Common myeloid progenitor, CD34-positive (primary cell): Measurements from ENCODE around the gene APOH.

Source experiments
- CTCF ChIA-PET: fragments of 350-600 bp; sonication (Branson Sonifier 250); formaldehyde crosslinking; loops from one replicate; lab custom pipeline; 2021; ENCODE audit warnings: antibody characterized with exemption; lab: Charles Lee
- POLR2A ChIA-PET: fragments of 350-600 bp; sonication (Branson Sonifier 250); formaldehyde crosslinking; loops from one replicate; lab custom pipeline; 2021; ENCODE audit warnings: antibody characterized with exemption; lab: Charles Lee
- DNase-seq, 3 donors: peaks; one replicate each; pipeline versions ENCODE4 v3.0.0 to v3.0.0-alpha.2; 2013
- H3K27ac ChIP-seq, 2 experiments: 1 replicate in 1 of 2; 2 replicates in 1 of 2; pipeline ENCODE4 v1.7.0; 2013; ENCODE audit warnings: inconsistent platforms in 2 of 2, low read length in 2 of 2, mild to moderate bottlenecking in 2 of 2, low read depth in 1 of 2, moderate library complexity in 1 of 2; ENCODE audit not compliant: severe bottlenecking in 2 of 2, insufficient read depth in 1 of 2, poor library complexity in 1 of 2
- H3K27me3 ChIP-seq, 5 experiments: replicated peaks in 2 of 5; 1 replicate in 3 of 5; 2 replicates in 2 of 5; pipeline versions ENCODE4 v1.6.1 to v1.7.0; 2013; ENCODE audit warnings: low read length in 4 of 5, mild to moderate bottlenecking in 2 of 5, moderate library complexity in 2 of 5, inconsistent platforms in 1 of 5; ENCODE audit not compliant: insufficient read depth in 5 of 5, control insufficient read depth in 4 of 5
- H3K36me3 ChIP-seq, 4 experiments: 1 replicate in 2 of 4; 2 replicates in 2 of 4; pipeline versions ENCODE4 v1.6.1 to v1.7.0; 2013; ENCODE audit warnings: low read length in 3 of 4, control low read depth in 1 of 4, mild to moderate bottlenecking in 1 of 4; ENCODE audit not compliant: control insufficient read depth in 4 of 4, insufficient read depth in 4 of 4
- H3K4me1 ChIP-seq, 4 experiments: 1 replicate in 3 of 4; 2 replicates in 1 of 4; pipeline versions ENCODE4 v1.6.1 to v1.7.1; 2013; ENCODE audit warnings: low read length in 3 of 4, mild to moderate bottlenecking in 3 of 4, control low read depth in 1 of 4, inconsistent platforms in 1 of 4, moderate library complexity in 1 of 4; ENCODE audit not compliant: control insufficient read depth in 4 of 4, insufficient read depth in 4 of 4; ENCODE audit errors: control extremely low read depth in 1 of 4
- H3K4me3 ChIP-seq, 7 experiments: 1 replicate in 4 of 7; 2 replicates in 3 of 7; pipeline versions ENCODE4 v1.5.1 to v1.7.0; 2013; ENCODE audit warnings: mild to moderate bottlenecking in 7 of 7, low read length in 6 of 7, moderate library complexity in 6 of 7, inconsistent platforms in 2 of 7, low read depth in 2 of 7, control low read depth in 1 of 7; ENCODE audit not compliant: insufficient read depth in 4 of 7, control insufficient read depth in 1 of 7; ENCODE audit errors: extremely low read depth in 1 of 7
- H3K9me3 ChIP-seq, 5 experiments: 1 replicate in 4 of 5; 2 replicates in 1 of 5; pipeline versions ENCODE4 v1.6.1 to v1.7.1; 2013; ENCODE audit warnings: low read length in 4 of 5, mild to moderate bottlenecking in 2 of 5, inconsistent platforms in 1 of 5, low read depth in 1 of 5, moderate library complexity in 1 of 5; ENCODE audit not compliant: control insufficient read depth in 4 of 5, insufficient read depth in 2 of 5; ENCODE audit errors: control extremely low read depth in 1 of 5
- WGBS: methylation state at CpG from one replicate; pipeline ENCODE4 v1.1.5; 2013; ENCODE audit not compliant: insufficient coverage; 5-methylcytosine and 5-hydroxymethylcytosine counted together

The APOH gene

GRCh38 chr17:66227212-66228045, 1.8 kb downstream of the APOH start:
- no peak overlapping the region for H3K4me3 ChIP-seq
- no peak overlapping the region for H3K27ac ChIP-seq
- H3K9me3 ChIP-seq = no peaks in the 10 kb centered on the region
- H3K27me3 ChIP-seq = peaks cover 0 to 5% (median 0%) of the 10 kb centered on the region in 5 experiments
- POLR2A ChIA-PET = no interaction called here
- H3K36me3 ChIP-seq = no peaks in the 10 kb centered on the region
- no peaks in the 10 kb centered on the region for H3K4me1 ChIP-seq
- CTCF ChIA-PET = interaction anchor here (1.3 kb wide), 1 partner anchor 27 kb away, joined by 3 read pairs; no protein-coding TSS in a partner anchor
- 100% methylated on average over 1 of the region's 4 CpGs for whole genome bisulfite sequencing
- DNase-seq = no peak

GRCh38 chr17:66222798-66223350, 6.3 kb downstream of the APOH start:
- CTCF ChIA-PET = no interaction called here
- 100% methylated on average over 4 of the region's 5 CpGs for WGBS

GRCh38 chr17:66221755-66222530, 7.3 kb downstream of the APOH start:
- Histone ChIP-seq H3K4me1 (no peaks in the 10 kb centered on the region), H3K27me3 (peaks cover 0 to 9% (median 0%) of the 10 kb centered on the region in 5 experiments), H3K4me3 (no peak overlapping the region), H3K36me3 (no peaks in the 10 kb centered on the region), H3K27ac (no peak overlapping the region), H3K9me3 (no peaks in the 10 kb centered on the region)
- no peak for DNase-seq
- ChIA-PET CTCF (no interaction called here), POLR2A (no interaction called here)
- 98% methylated on average over 7 of the region's 11 CpGs for WGBS

More at GRCh38 chr17:66222798-66223350, 6.3 kb downstream of the APOH start:
- Histone ChIP-seq H3K9me3 (no peaks in the 10 kb centered on the region), H3K4me1 (no peaks in the 10 kb centered on the region), H3K27me3 (peaks cover 0 to 9% (median 0%) of the 10 kb centered on the region in 5 experiments), H3K4me3 (no peak overlapping the region), H3K36me3 (no peaks in the 10 kb centered on the region), H3K27ac (no peak overlapping the region)
- POLR2A ChIA-PET = no interaction called here
- no peak for DNase-seq

- ChIA-PET CTCF (no interaction called here), POLR2A (no interaction called here)
- Histone ChIP-seq H3K27ac (no peak overlapping the region), H3K4me3 (no peak overlapping the region), H3K4me1 (no peaks in the 10 kb centered on the region), H3K27me3 (peaks cover 0 to 9% (median 0%) of the 10 kb centered on the region in 5 experiments), H3K9me3 (no peaks in the 10 kb centered on the region), H3K36me3 (no peaks in the 10 kb centered on the region)
- no peak for DNase-seq
These were observed 7.9 kb downstream of the APOH start for GRCh38 chr17:66221343-66221742.

GRCh38 chr17:66220079-66220835, 9.0 kb downstream of the APOH start:
- ChIA-PET POLR2A (no interaction called here), CTCF (no interaction called here)
- H3K27ac ChIP-seq = no peak overlapping the region
- H3K4me1 ChIP-seq = no peaks in the 10 kb centered on the region
- H3K9me3 ChIP-seq = peaks cover 0 to under 1% (median 0%) of the 10 kb centered on the region in 5 experiments
- no peak overlapping the region for H3K4me3 ChIP-seq
- no peak for DNase-seq
- peaks cover 0 to 9% (median 0%) of the 10 kb centered on the region in 5 experiments for H3K27me3 ChIP-seq
- no peaks in the 10 kb centered on the region for H3K36me3 ChIP-seq
- 97% methylated on average over 5 of the region's 8 CpGs for WGBS

GRCh38 chr17:66215529-66215911, 13.7 kb downstream of the APOH start:
- ChIA-PET POLR2A (no interaction called here), CTCF (no interaction called here)
- Histone ChIP-seq H3K4me3 (no peak overlapping the region), H3K9me3 (peaks cover 0 to 2% (median 0%) of the 10 kb centered on the region in 5 experiments), H3K27me3 (peaks cover 0 to 4% (median 0%) of the 10 kb centered on the region in 5 experiments), H3K27ac (no peak overlapping the region), H3K4me1 (no peaks in the 10 kb centered on the region), H3K36me3 (no peaks in the 10 kb centered on the region)
- WGBS = 93% methylated on average over 3 of the region's 3 CpGs
- DNase-seq = no peak
